HG02938 (cell line): Measurements from ENCODE around the gene SIGLEC6.
A peak's percentile ranks its signal among the peaks of the same experiment; 100 is the strongest.

ENCODE experiments used
- ATAC-seq: cut with Tn5 transposase; IDR thresholded peaks from one replicate; pipeline ENCODE4 v1.9.1; 2021; ENCODE audit warnings: mild to moderate bottlenecking, moderate library complexity; ENCODE audit not compliant: unreplicated experiment

The SIGLEC6 gene

DNA sequence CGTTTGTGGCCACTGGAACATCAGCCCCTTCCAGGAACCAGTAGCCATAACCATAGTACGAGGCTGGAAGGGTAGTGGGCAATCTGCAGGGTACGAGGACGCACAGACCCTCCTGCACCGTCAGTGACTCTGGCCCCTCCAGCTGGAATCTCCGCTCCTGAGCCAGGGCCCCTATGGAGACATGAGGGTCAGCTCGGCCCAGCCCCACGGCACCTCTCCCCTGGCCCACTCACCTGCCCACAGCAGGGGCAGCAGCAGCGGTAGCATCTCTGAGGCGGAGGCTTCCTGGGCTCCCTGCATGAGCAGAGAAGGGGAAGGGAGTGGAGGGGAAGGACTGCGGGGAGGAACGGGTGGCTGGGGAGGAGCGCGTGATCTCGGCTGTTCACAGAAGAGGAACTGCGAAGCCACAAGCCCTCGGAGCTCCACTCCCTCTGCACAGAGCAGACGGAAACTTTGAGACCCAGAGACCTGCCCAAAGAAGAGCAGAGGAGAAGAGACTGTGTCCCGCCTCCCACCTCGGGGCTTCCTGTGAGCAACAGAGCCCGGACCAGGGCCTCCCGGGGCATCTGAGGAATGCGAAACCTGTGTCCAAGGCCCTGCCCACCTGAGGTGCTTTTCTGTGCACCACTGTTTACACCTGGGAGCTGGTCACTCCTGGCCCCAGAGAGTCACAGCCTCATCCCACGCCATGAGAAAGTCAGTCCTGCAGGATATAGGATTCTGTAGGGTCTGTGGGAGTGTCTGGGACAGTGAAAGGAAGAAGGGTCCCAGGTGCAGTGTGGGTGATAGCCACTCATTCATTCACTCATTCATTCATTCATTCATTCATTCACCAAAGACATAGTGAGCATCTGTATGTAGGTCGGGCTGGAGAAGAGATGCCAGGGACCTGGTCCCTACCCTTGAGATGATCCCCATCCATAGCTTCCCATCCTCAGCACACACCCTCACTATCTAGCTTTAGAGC is at the start of gene SIGLEC6:
SIGLEC6 (minus strand) TSS at position 322 of the 967 bp plus-strand sequence; CDS start at position 300, 22 bp downstream.
- peak; percentile 52 for ATAC-seq

DNA sequence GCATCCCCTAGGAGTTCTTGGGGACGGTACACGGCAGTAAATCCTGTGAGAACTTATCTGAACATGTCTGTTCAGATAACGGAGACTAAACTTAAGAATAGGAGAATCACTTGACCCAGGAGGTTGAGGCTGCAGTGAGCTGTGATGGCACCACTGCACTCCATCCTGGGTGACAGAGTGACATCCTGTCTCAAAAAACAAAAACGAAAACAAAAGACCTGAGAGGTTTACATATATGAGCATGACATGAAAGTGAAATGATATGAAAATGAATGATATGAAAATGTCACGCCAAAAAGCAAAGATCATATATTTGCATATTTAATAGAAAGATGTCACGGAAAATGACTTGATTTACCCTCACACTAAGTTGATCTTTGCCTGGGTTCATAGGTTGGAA is 45.4 kb upstream of the SIGLEC6 start:
- no peak for ATAC-seq

DNA sequence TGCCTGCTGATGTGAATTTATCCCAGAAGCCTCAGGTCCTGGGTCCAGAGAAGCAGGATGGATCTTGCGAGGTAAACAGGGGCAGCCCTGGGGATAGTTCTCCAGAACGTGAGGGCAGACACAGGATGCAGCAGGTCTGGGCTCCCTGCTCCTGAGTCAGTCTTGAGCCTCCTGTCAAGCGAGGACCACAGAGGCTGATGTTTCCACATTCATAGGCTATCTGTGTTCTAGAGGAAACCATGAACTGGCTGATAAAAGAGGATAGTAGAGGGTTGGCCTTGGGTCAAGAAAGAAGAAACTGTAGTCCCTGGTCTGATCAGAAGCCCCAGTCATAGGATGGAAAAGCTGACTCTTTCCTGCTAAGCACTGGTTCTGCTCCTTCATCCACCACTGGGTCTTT is 41.9 kb upstream of the SIGLEC6 start:
- ATAC-seq: no peak

DNA sequence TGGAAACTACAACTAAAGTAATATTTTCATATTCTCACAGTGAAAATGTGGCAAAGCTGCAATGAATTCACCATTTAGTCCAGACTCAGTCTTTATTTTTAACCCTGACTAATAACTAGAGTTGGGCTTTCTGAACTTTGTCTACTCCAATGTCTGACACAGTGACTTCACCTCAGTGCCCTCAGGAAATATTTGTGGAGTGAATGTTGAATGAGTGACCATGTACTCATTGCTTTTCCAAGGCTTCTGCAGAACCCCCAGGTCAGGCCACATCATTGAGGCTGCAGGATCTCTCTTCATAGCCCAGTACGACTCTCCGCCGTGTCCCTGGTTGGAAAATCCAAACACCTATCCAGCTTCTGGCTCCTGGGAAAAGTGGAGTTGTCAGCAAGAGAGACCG is 41.4 kb upstream of the SIGLEC6 start:
- no peak for ATAC-seq

DNA sequence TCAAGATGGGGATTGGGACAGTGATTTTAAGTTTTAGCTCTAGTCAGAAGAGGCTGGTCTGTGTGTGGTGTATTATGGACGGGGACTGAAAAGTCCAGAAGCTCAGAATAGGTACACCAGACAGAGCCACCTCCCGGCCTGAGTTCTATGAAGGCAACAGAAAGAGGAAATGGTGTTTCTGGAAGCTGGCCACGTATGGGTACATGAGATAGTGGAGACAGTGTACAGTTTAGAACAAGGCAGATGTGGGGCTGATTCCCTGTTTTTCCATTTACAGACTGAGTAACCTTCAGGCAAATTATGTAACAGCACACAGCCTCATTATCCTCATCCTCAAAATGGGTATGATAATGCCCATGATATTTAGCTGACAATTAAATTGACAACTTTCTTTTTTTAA is 40.9 kb upstream of the SIGLEC6 start:
- ATAC-seq: no peak

DNA sequence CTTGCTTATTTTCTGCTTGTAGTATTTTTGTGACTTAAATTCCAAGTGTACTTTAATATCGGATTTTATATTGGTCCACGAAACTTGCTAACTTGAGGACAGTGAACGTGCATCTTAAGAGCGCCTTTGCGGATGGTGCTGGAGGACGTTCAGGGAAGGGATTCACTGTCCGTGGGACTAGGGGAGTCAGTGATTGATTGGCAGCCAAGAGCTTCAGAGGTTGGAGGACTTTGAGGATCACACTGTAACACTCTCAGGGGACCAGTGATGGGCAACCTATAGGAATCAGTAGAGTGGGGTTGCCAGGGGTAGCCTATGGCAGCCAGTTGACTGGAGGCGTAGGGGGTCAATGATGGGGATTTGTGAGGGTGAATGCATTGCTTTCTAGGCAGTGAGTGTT is 40.1 kb upstream of the SIGLEC6 start:
- ATAC-seq: no peak

DNA sequence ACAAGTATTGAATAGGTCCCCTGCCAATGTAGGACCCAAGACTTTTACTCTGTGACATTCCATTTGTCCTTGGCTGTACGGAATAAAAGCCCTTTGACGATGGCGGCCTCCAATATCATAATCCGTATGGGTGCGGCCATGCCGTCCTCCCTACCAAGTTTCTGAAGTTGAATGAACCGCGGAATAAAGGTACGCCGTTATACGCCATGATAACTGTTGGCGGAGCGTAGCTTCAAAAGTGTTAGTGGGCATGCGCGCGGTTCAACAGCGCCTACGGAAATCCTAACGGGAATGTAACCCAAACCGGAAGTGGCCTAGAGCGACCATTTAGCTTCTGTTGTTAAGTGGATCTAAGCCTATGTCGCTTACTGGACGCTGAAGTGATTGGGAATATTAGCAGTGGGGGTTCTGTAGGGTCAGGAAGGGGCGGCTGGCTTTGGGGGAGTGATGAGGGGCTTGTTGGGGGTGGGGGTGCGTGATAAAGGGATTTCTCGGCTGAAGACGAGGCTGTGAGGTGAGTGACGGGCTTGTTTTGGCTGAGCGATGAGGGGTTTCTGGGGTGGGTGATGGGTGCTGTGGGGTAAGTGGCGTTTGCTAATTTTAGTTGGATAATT is 39.6 kb upstream of the SIGLEC6 start, which contains the start of gene ZNF175:
ZNF175 (plus strand) TSS at position 322 of the 614 bp plus-strand sequence. CDS start 2,047 bp downstream, outside the sequence.
- ATAC-seq: peak; percentile 78

DNA sequence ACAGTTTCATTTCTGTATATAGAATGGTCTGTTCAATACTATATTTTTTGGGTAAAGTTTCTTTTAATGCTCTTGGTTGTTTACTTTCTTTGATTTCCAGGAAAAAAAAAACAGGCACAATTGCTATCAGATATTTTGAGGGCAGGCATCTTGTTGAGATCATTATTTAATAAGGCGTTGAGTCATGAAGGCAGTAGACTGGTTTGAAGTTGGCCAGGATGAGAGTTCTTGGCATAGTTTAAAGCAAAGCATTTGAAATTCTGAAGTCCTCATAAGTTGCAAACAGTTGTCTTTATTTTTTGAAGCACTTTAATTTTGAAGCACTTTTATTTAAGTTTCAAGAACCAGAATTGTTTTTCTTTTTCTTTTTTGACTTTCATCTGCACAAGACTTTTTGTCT is 37.0 kb upstream of the SIGLEC6 start:
- ATAC-seq: no peak

DNA sequence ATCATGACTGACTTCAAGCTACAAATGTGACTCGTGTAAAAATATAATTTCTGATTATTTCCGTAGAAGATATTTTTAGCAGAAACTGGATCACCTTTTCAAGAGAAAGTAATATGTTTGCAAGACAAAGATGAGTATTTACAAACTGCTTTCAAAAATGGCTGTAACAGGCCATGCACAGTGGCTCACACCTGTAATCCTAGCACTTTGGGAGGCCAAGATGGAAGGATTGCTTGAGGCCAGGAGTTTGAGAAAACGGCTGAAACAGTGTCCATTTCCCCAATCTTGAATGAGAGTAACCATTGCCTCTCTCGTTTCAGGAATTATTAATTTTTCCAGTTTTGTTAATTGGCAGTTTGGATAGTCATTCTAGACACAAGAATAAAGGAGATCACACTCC is 36.1 kb upstream of the SIGLEC6 start:
- no peak for ATAC-seq

DNA sequence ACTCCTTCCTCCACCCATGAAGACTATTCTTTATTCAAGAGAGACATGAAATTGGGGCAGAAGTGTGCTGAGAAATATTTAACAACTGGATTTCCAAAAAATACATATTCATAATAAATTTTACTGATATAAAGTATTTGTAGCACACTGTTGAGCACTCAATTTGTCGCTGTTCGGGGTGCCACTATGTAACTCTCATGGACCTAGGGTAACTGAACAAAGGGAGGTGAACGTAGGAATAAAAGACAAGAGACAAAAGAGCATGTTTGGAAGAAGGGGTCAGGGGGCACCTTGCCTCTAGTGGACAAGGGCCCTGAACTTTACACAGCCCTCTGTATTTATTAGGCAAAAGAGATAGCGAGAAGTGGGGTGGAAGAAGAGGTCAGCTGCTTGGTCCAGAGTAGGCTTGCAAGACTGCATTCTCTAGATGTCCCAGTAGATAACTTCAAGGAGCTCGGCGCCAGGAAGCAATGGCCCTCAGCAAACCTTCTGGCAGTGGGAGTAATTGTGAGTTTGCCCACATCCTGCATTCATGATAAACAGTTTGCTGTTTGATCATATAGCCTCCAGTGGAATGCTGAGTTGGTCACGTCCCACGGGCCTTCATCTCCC is 35.1 kb upstream of the SIGLEC6 start:
- no peak for ATAC-seq

DNA sequence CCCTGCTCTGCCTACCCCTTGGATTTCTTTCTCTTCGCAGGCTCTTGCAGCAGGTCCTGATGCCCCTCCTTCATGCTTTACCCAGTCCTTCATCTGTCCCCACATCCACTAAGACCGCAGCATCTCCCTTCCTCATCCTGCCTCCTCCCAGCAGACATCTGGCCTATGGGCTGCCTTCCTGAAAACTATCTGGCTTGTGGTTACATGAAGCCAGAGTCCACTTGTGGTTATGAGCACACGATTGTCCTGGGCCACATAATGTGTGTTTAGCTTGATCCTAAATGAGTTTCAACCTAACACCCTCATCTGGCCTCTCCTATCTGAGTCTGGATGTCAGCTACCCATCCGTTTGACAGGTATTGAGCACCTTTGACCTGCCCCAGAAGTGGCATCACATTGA is 34.1 kb upstream of the SIGLEC6 start:
- no peak for ATAC-seq

DNA sequence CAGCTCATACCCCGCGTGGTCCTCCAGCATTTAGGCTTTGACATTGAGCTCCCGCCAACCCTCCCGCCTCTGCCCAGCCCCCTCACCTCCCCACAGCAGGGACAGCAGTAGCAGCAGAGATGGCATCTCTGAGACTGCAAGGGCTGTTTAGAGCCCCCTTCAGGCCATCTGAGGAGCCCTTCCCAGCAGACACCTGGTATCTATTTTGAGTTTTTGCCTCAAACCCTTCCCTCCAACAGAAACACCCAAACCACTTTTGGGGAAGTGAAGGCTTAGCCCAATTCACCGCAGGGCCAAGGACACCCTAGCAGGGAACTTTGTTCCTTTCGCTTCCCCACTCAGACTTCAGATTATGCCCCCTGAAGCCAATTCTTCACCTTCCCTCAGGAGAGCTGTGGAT is 33.3 kb upstream of the SIGLEC6 start:
- ATAC-seq: no peak

DNA sequence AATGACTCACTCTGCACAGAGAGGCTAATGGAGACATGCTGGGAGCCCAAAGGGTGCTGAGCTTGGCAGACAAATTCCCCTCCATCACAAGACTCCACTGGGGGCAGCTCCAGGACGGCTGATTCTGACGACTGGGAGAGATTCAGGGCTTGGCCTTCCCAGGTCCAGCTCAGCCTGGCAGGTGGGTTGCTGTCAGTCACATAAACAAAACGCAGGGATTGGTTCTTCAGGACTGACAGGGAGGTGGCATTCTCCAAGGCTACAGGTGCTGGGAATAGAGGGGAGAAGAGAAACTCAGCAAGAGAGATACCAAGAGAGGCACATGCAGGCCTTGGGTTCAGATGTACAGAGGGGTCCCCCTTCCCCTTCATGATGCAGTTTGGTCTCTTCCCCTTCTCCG is 28.9 kb upstream of the SIGLEC6 start:
- ATAC-seq: no peak

DNA sequence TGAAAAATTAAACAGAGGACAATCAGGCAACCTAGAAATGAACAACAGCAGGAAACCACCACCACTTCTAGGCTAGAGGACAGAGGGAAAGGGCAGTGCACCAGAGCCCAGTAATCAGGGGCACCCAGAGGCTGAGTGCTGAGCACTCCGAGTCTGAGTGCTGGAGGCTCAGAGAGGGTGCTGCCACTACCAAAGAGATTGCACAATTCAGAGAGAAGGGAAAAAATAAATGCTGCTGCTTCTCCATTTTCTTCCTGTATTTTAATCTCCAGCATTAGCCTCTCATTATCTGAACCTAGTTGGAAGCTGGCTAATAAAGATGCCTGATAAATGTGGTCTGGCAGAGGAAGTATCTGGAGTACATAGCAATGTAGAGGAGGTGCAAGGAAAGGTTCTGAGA is 27.8 kb upstream of the SIGLEC6 start:
- no peak for ATAC-seq

DNA sequence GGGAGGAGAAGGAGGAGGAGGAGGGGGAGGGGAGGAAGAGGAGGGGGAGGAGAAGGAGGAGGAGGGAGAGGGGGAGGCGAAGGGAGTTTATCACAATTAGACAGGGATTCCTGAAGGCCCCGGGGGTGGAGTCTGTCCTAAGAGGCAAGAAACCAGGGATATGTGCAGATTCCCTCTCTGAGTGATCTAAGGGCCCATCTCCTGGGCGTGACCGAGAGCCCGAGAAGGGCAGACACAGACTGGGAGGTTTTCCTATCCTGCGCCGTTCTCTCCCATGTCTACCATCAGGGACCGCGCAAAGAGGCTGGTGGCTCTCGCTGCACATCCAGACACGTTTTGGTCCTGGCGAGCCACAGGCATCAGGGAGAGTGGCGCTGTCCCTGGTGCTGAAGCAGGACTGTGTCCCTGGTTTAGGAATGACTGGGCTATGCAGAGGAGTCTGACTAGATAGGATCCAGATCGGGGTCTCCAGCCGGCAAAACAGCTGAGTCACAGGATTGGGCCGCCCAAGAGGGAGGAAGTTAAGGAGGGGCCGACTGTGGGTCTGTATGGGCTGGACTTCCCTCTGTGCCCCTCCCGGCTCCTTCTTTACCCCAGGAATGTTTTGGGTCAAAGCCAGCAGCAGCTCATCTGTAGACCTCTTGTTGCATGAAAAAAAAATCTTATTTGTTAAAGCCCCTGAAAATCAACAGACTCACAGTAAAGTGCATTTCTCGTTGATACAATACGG is 21.7 kb upstream of the SIGLEC6 start:
- no peak for ATAC-seq

DNA sequence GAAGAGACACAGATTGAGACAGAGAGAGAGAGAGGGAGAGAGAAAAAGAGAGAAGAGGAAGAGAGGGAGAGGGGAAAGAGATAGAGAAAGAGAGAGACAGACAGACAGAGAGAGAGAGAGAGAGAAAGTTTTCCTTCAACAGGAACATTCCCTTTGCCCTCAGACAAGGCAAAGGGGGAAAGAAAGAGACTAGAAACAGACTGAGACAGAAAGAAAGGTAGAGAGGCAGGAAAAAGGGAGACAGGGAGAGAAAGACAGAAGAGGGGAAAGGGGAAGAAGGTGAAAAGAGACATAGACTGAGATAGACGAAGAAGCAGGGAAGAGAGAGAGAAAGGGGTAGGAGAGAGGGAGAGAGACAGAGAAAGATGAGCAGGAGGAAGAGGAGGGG is 21.1 kb upstream of the SIGLEC6 start:
- ATAC-seq: no peak

DNA sequence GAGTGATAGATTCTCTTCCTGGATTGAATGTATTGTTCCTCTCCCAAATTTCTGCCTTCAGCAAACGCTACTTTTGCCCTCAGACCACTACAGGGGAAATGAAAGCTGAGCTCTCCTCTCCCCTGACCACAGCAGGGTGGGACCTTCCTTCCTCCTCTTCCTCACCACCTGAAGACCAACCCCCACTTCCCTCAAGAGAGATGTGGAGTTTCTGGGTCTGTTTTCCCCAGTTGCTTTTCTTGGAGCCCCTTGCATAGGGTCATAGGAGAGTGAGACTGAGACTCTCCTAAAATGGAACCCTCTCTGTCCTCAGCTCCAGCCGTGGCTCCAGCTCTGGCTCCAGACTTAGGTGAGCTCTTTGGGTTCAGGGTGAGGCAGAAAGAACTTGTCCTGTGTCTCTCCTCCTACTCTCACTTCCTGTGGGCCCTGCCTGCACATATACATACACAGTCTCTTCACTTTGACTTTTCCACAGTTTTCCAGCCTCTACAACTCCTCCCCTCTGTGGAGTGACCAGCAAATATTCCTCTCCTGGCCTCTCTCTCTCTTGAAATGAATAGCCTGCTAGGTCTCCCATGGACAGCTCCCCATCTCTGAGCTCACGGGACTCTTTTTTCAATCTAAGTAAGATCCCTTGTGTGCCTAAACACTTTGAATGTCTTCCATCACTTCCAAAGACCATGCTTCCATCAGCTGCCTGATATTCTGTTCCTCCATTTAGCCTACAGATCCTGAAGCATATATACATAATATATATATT is 20.4 kb upstream of the SIGLEC6 start:
- no peak for ATAC-seq

DNA sequence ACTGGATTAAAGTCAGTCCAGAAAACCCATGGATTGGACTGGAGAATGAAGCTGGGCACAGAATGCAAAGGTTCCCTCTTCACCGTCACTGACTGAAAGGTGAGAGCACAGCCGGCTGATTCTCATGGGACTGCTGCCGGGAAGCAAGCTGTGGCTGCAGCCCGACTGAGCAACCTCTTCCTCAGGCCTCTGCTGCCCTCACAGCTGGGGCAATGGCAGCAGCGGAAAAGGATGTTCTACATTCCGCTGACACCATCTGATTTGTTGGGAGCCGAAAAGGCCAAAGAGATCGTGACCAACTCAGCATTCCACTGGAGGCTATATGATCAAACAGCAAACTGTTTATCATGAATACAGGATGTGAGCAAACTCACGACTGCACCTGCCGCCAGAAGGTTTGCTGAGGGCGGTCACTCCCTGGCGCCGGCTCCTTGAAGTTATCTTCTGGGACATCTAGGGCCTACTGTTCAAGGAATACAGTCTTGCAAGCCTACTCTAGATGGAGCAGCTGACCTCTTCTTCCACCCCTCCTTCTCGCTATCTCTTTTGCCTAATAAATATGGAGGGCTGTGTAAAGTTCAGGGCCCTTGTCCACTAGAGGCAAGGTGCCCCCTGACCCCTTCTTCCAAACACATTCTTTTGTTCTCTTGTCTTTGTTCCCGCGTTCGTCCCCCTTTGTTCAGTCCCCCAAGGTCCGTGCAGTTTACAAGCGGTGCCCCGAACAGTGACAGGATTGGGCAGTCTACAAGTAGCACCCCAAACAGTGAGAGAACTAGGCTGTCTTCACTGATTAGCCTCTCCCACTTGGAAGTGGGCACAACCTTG is 19.6 kb upstream of the SIGLEC6 start:
- ATAC-seq: no peak

DNA sequence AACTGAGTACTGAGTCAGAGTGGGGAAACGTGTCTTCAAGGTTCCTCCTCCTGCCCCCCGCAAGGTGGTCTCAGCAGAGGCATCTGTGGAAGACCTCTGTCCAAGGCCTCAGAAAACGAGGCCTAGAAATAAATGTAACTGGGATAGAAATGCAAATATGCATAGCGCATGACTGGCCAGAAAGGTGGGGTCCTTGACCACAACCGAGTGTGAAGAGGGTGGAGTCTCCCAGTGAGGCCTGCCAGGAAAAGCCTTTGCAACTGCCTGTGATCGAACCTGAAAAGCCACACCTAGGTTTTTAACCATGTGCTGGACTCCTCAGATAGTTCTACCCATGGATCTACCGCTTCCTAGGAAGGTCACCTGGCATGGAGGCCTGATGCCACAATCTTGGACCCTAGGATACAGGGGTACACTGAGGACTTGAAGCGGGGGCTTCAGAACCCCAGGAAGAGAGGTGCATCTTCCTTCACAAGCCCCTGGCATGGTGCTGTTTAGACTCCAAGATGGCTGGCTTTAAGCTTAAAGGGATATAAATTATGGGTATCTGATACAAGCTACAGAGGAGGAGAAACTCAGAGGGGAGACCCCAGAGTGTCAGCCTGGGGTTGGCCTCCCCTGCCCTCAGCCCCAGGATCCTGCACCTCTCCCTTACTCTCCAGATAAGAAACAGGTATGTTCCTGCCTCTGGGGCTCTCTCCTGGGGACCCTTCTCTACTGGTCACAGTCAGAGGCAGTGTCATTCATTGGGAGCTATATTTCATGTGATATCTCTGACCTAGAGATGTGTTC is 18.3 kb upstream of the SIGLEC6 start:
- no peak for ATAC-seq
